Adrenal gland (tissue), 12 donors: ENCODE measurements around the gene UBALD2. TPM values are rescaled to one million over a fixed set of nuclear protein-coding genes. Genes with fewer than 3 reads are reported as not detected.
"Not testable (repeated sequence)": the region's sequence is repeated elsewhere in the genome, so short reads cannot be mapped to it uniquely, and the experiment has no call there.

Experiments used
- DNase-seq, 7 donors: peaks; one replicate each; pipeline ENCODE4 v3.0.0-alpha.2; 2019 to 2020
- H3K27ac ChIP-seq, 5 donors: fragments of 200-600 bp; sonication (generic) in 4 of 5; 1 replicate in 3 of 5; 2 replicates in 2 of 5; pipeline versions ENCODE4 v1.5.1 to v1.8.0; 2016 to 2020; ENCODE audit warnings: mild to moderate bottlenecking in 1 of 5
- H3K27me3 ChIP-seq: fragments of 200-600 bp; 2 replicates; pipeline ENCODE4 v1.8.0; 2021
- H3K36me3 ChIP-seq, 2 donors: fragments of 200-600 bp; replicated peaks in 1 of 2; 1 replicate in 1 of 2; 2 replicates in 1 of 2; pipeline versions ENCODE4 v1.5.1 to v1.8.0; 2018 to 2022
- H3K4me1 ChIP-seq, 2 donors: fragments of 200-600 bp; replicated peaks in 1 of 2; 1 replicate in 1 of 2; 2 replicates in 1 of 2; pipeline versions ENCODE4 v1.5.1 to v1.8.0; 2018 to 2021
- H3K4me3 ChIP-seq, 4 donors: fragments of 200-600 bp; sonication (generic) in 3 of 4; one replicate each; pipeline ENCODE4 v1.5.1; 2016 to 2018
- H3K9me3 ChIP-seq, 3 donors: fragments of 200-600 bp; sonication (generic) in 1 of 3; replicated peaks in 1 of 3; 1 replicate in 2 of 3; 2 replicates in 1 of 3; pipeline versions ENCODE4 v1.5.1 to v1.8.0; 2016 to 2021
- CTCF ChIP-seq, 6 experiments: fragments of 450-650 bp in 4 of 6; fragments of 200-600 bp in 2 of 6; sonication (generic) in 1 of 6; IDR thresholded peaks; 1 replicate in 5 of 6; 2 replicates in 1 of 6; pipeline versions ENCODE4 v1.5.1 to v1.8.0; 2016 to 2021; ENCODE audit warnings: antibody characterized with exemption in 6 of 6, mild to moderate bottlenecking in 2 of 6, moderate library complexity in 1 of 6
- POLR2A ChIP-seq, 2 donors: fragments of 450-650 bp; IDR thresholded peaks; one replicate each; pipeline ENCODE4 v1.6.1; 2017; ENCODE audit warnings: antibody characterized with exemption in 2 of 2, mild to moderate bottlenecking in 2 of 2, moderate library complexity in 1 of 2
- WGBS, 4 donors: extraction: QIAGEN DNeasy Blood & Tissue Kit in 2 of 4; methylation state at CpG; one replicate each; pipeline versions ENCODE4 v1.1.5 to v1.1.7; 2013 to 2017; 5-methylcytosine and 5-hydroxymethylcytosine counted together
- intact Hi-C, 2 donors: fragments of 100-400 bp; cut with DNase I; formaldehyde crosslinking; loops; one replicate each; pipeline versions ENCODE4 v1.14.1 to v1.15.0; 2022 to 2023
- polyA plus RNA-seq, 3 donors: library from polyadenylated mRNA; stranded (reverse); fragments of 200-250 nt in 2 of 3; fragments of 350-450 nt in 1 of 3; fragmentation: Illumina TruSeq in 1 of 3; extraction: RNeasy Lipid Tissue Mini Kit (QIAGEN cat#74804) in 1 of 3; gene quantifications; one replicate each; pipeline ENCODE4 v1.2.3, GENCODE V29; 2013 to 2014
- total RNA-seq, 9 donors: library from RNA; depleted of rRNA in 4 of 9; stranded (reverse); fragments of >200 nt in 4 of 9; fragments of 120-200 nt in 1 of 9; fragmentation: NEBNext Ultra II Directional in 1 of 9; extraction: Animal tissue kit (Norgen Biotek cat#: 25700) in 1 of 9; gene quantifications; one replicate each; pipeline versions ENCODE4 v1.1.0 to v1.2.4, GENCODE V29; 2013 to 2023
- donor health status: healthy with polysubstance abuse.
- donor health status: Bipolar disorder and iron deficiency.
- donor health status: DM: yes; HTN: yes; CAD: no.
- donor health status: DM: no; HTN: no; CAD: no.
- donor health status: DM: no; HTN: no; CAD: no.
- donor health status: DM: yes; HTN: yes; CAD: no.

The UBALD2 gene
- total and polyA plus RNA-seq, 12 donors: 5.2 to 71.2 (median 14.3) TPM

- intact Hi-C loops: no loop called here
- 98 to 100% (median 99%) methylated on average over 1 of the region's 1 CpG for WGBS, 4 donors
- DNase-seq: no peak
These were observed 41.3 kb upstream of the UBALD2 start for GRCh38 chr17:76223802-76224201.

GRCh38 chr17:76225373-76226086 lies 39.6 kb upstream of the UBALD2 start:
- H3K27ac ChIP-seq, H3K4me3 ChIP-seq, H3K27me3 ChIP-seq, H3K36me3 ChIP-seq, H3K4me1 ChIP-seq, intact Hi-C loops, DNase-seq, H3K9me3 ChIP-seq: not testable (repeated sequence)
- 86 to 92% (median 87%) methylated on average over 6 to 7 of the region's 7 CpGs for WGBS, 4 donors

More at GRCh38 chr17:76223802-76224201, 41.3 kb upstream of the UBALD2 start:
- H3K4me3 ChIP-seq: no peak overlapping the region
- H3K4me1 ChIP-seq: no peaks in the 10 kb centered on the region
- no peak for TF ChIP-seq CTCF (IDR thresholded peaks at IDR 0.05)
- TF ChIP-seq POLR2A (IDR thresholded peaks at IDR 0.05): no peak
- no peaks in the 10 kb centered on the region for H3K27me3 ChIP-seq
- H3K27ac ChIP-seq: no peak overlapping the region
- no peaks in the 10 kb centered on the region for H3K9me3 ChIP-seq
- H3K36me3 ChIP-seq: no peaks in the 10 kb centered on the region

GRCh38 chr17:76226749-76227148 lies 38.4 kb upstream of the UBALD2 start:
- WGBS, 4 donors: 89 to 96% (median 94%) methylated on average over 18 to 19 of the region's 19 CpGs
- H3K4me3 ChIP-seq, DNase-seq, H3K36me3 ChIP-seq, intact Hi-C loops, H3K27me3 ChIP-seq, H3K27ac ChIP-seq, H3K4me1 ChIP-seq, H3K9me3 ChIP-seq: not testable (repeated sequence)

GRCh38 chr17:76232342-76232741 lies 32.8 kb upstream of the UBALD2 start:
- H3K27me3 ChIP-seq: no peaks in the 10 kb centered on the region
- H3K4me3 ChIP-seq: no peak overlapping the region
- no peak overlapping the region for H3K27ac ChIP-seq
- no peak for DNase-seq
- no peaks in the 10 kb centered on the region for H3K9me3 ChIP-seq
- intact Hi-C loops: no loop called here
- no peak for TF ChIP-seq CTCF (IDR thresholded peaks at IDR 0.05)
- no peak for TF ChIP-seq POLR2A (IDR thresholded peaks at IDR 0.05)
- no peaks in the 10 kb centered on the region for H3K36me3 ChIP-seq
- no peaks in the 10 kb centered on the region for H3K4me1 ChIP-seq
- WGBS, 4 donors: 82 to 85% (median 84%) methylated on average over 2 of the region's 2 CpGs

GRCh38 chr17:76233588-76234353 lies 31.4 kb upstream of the UBALD2 start:
- Histone ChIP-seq H3K4me1 (no peaks in the 10 kb centered on the region), H3K27me3 (no peaks in the 10 kb centered on the region), H3K36me3 (no peaks in the 10 kb centered on the region), H3K9me3 (no peaks in the 10 kb centered on the region), H3K4me3 (no peak overlapping the region), H3K27ac (no peak overlapping the region)
- TF ChIP-seq POLR2A (IDR thresholded peaks at IDR 0.05) (no peak), CTCF (IDR thresholded peaks at IDR 0.05) (no peak)
- peak in 1 of 7 donors; percentile 27 for DNase-seq
- intact Hi-C loops: no loop called here
- 87 to 93% (median 90%) methylated on average over 6 of the region's 6 CpGs for whole genome bisulfite sequencing, 4 donors
